Stimulated activated effector memory CD8-positive, alpha-beta T cell treated with anti-CD3 and anti-CD28 coated beads, Interleukin-12 subunit alpha, Interleukin-12 subunit beta, amount 100 ng/mL, for 72 hours (primary cell): Measurements from ENCODE around the gene BRME1.

Experiments
- ATAC-seq: fragments of 150-1000 bp; cut with Tn5 transposase; 2 replicates; pipeline ENCODE4 v1.10.0; 2021
- DNase-seq, 2 donors: peaks; one replicate each; pipeline ENCODE4 v3.0.0; 2021 to 2022; ENCODE audit warnings: low spot score in 2 of 2
- H3K27ac Mint-ChIP-seq: one replicate; pipeline ENCODE4 v1.8.0; 2022; ENCODE audit warnings: mild to moderate bottlenecking, mixed read lengths
- H3K36me3 Mint-ChIP-seq: one replicate; pipeline ENCODE4 v1.8.0; 2022; ENCODE audit warnings: mild to moderate bottlenecking, mixed read lengths
- H3K4me1 Mint-ChIP-seq: one replicate; pipeline ENCODE4 v1.8.0; 2022; ENCODE audit warnings: mixed read lengths
- H3K4me3 Mint-ChIP-seq: one replicate; pipeline ENCODE4 v1.8.0; 2022; ENCODE audit warnings: mild to moderate bottlenecking, mixed read lengths
- H3K9me3 Mint-ChIP-seq: one replicate; pipeline ENCODE4 v1.8.0; 2022; ENCODE audit warnings: mixed read lengths

The BRME1 gene

DNA sequence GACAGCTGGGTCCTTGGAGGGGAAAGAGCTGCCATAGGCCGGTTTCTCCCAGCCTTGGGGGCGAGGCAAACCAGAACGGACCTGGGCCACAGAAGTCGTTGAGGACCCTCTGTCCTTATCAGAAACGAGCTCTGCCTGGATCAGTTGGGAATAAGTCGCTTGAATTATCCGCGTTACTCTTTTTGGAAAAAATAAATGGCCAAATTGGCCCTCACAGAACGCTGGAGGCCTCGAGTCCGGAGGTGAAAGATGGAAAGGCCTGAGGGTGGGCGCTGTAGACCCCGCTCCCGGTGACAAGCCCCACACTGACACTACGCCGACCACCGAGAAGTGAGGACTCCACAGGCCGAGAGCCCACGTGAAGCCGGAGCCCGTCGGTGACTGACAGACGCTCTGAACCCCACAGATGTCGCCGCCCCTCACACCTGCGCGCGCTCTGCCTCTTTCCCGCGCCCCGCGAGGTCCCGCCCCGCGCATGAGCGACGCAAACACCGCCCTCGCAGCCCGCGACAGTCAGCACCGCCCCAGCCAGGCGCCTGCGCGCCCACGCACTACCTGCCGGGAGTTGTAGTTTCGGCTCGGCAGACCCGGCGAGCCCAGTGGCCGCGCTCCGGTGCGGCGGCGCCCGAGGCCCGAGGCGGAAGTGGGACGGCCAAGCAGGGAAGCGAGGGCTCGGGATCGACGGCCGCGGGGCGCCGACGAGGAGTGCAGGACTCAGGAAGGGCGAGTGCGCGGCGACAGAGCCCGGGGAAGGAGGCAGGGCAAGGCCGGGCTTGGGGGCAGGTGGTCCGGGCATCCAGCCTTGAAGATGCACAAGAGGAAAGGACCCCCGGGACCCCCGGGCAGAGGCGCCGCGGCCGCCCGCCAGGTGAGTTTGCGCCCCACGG is at the start of gene BRME1, which contains the start of gene CC2D1A:
BRME1 (minus strand) TSS at position 484 of the 887 bp plus-strand sequence. CDS start 1,225 bp downstream, outside the sequence.
CC2D1A (plus strand) TSS at position 568 of the 887 bp plus-strand sequence; CDS start at position 809, 241 bp downstream.
- DNase-seq (peak; percentile 92 to 98), ATAC-seq (peak; percentile 98)
- peak within 1 kb of the TSS; percentile 80 for H3K4me3 Mint-ChIP-seq
- peaks cover 22% of the 10 kb centered on the region for H3K4me1 Mint-ChIP-seq
- H3K27ac Mint-ChIP-seq: peak within 1 kb of the TSS; percentile 91
- peaks cover 20% of the 10 kb centered on the region for H3K36me3 Mint-ChIP-seq
- H3K9me3 Mint-ChIP-seq: no peaks in the 10 kb centered on the region

DNA sequence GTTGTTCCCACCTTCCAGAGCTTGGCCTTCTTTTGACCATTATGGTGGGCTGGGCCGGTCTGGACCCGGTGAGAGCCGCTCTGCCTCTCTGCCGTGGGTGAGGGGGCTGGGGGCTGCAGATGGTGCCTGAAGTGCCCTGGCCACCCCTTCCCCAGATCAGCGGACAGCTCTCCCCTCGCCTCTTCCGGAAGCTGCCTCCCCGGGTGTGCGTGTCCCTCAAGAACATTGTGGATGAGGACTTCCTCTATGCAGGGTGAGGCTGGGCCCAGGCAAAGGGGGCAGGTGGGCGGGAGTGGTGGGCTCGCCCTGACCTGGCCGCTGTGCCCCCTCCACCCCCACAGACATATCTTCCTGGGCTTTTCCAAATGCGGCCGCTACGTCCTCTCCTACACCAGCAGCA is 48.3 kb upstream of the BRME1 start:
- ATAC-seq (no peak), DNase-seq (no peak)
- peak overlapping the region; percentile 94 for H3K27ac Mint-ChIP-seq
- no peaks in the 10 kb centered on the region for H3K9me3 Mint-ChIP-seq
- H3K4me3 Mint-ChIP-seq: peak overlapping the region; percentile 90
- peaks cover 20% of the 10 kb centered on the region for H3K4me1 Mint-ChIP-seq
- peaks cover 51% of the 10 kb centered on the region for H3K36me3 Mint-ChIP-seq

DNA sequence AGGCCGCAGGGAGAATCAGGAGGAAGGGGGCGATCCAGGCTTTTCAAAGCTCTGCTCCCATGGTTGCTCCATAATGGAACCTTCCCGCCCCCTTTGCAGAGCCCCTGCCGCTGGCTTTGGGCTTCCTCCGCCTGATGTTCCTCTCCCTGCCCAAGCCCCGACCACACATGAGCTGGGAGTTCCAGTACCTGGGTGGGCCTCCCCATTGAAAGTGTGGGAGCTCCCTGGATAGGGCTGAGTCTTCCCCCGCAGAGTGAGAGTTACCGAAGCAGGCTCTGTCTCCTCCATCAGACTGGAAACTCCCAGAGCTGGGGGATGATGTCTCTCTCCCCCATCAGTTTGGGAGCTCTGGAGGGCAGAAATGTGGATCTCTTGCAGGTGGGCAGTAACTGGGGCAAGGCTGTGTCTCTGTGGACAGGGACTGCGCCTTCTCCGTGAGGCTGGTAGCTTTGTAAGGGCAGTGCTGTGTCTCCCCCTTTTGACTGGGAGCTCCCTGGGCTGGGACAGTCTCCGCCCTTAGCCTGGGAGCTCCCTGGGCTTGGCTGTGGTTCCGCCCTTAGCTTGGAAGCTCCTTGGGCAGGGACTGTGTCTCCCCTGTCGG is 47.1 kb upstream of the BRME1 start:
- ATAC-seq (no peak), DNase-seq (peak in 1 of 2 donors; percentile 57)
- Mint-ChIP-seq H3K4me3 (peak overlapping the region; percentile 90), H3K9me3 (no peaks in the 10 kb centered on the region), H3K4me1 (peaks cover 20% of the 10 kb centered on the region), H3K36me3 (peaks cover 43% of the 10 kb centered on the region), H3K27ac (peak overlapping the region; percentile 94)

- H3K27ac Mint-ChIP-seq: peak within 1 kb of the TSS; percentile 94
- H3K36me3 Mint-ChIP-seq: peaks cover 36% of the 10 kb centered on the region
- DNase-seq (peak; percentile 97 to 99), ATAC-seq (peak; percentile 98)
- H3K4me1 Mint-ChIP-seq: peaks cover 20% of the 10 kb centered on the region
- H3K4me3 Mint-ChIP-seq: peak within 1 kb of the TSS; percentile 90
- no peaks in the 10 kb centered on the region for H3K9me3 Mint-ChIP-seq
Measured at GRCh38 chr19:13952154-13952930, 46.4 kb upstream of the BRME1 start, which contains the start of gene DCAF15. Gene DCAF15 (plus strand): TSS chr19:13952509. CDS start chr19:13952513, 4 bp downstream.

- Mint-ChIP-seq H3K9me3 (no peaks in the 10 kb centered on the region), H3K27ac (peak overlapping the region; percentile 94), H3K4me3 (peak overlapping the region; percentile 90), H3K4me1 (peaks cover 20% of the 10 kb centered on the region), H3K36me3 (peaks cover 30% of the 10 kb centered on the region)
- DNase-seq (no peak), ATAC-seq (peak; percentile 29)
Measured at GRCh38 chr19:13951799-13952153, 45.9 kb upstream of the BRME1 start.

- H3K9me3 Mint-ChIP-seq: no peaks in the 10 kb centered on the region
- H3K27ac Mint-ChIP-seq: peak overlapping the region; percentile 94
- H3K4me3 Mint-ChIP-seq: peak overlapping the region; percentile 90
- peaks cover 20% of the 10 kb centered on the region for H3K4me1 Mint-ChIP-seq
- DNase-seq: no peak
- peaks cover 23% of the 10 kb centered on the region for H3K36me3 Mint-ChIP-seq
- no peak for ATAC-seq
Measured at GRCh38 chr19:13951043-13951442, 45.1 kb upstream of the BRME1 start.

- Mint-ChIP-seq H3K4me1 (no peaks in the 10 kb centered on the region), H3K36me3 (no peaks in the 10 kb centered on the region), H3K9me3 (no peaks in the 10 kb centered on the region), H3K27ac (no peak overlapping the region), H3K4me3 (no peak overlapping the region)
- no peak for ATAC-seq
- DNase-seq: no peak
Measured at GRCh38 chr19:13946414-13946813, 40.5 kb upstream of the BRME1 start.

DNA sequence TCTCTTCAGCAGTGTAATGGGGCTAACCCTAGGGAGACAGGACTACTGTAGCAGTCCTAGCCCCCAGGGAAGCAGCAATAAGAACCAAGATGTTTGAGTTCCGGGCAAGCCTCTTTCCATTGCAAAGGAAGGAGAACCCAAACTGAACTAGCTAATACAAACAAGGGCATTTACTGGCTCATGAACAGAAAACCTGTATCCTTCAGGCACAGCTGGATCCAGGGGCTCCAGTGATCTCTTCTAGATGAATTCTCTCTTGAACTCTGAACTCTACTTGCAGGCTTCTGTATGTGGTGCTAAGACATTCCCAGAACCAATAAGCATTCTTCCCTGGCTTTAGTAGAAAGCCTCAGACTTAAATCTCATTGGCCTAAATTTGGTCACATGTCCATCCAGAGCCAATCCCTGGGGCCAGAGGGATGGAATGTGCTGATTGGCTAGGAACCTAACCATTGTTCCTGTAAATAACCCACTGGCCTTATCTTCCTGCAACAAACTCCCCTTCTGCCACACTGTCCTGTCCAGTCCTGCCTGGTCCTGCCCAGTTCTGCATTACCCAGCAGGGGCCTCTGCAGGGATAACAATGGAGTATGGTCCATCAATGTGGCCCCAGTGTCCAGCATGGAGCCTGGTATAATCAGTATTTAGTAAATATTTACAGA is 36.2 kb upstream of the BRME1 start:
- no peak for ATAC-seq

DNA sequence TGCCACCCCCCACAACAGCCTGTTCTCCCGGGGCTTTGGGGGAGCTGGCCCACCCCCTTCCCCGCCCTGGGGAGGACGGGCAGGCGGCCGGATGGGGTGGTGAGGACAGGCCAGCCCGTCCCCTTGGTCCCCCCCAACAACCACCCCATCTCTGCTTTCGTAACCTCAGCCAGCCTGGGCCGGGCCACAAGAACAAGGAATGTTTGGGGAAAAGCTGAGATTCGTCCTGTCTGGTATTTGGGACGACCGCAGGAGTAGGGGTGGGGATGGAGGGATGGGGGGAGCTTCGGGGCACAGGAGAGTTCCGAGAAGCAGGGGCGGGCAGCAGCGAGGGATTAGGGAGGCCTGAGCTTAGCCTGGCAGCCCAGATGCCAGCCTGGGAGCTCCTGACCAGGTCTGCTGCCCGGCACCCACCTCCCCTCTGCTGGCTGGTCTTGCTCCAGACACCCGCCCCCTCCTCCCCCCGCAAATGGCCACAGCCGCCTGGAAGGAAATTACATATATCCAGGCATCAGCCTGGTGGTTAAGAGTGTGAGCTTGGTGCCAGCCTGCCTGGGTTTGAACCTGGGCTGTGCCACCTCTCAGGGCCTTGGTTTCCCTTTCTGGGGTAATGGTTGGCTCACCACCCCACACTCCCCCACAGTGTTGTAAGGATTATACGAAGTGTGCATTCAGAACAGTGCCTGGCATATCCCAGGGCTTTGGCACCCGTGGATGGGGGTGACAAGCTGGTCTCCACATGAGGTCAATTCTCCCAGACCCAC is 32.6 kb upstream of the BRME1 start, which contains the start of gene PODNL1:
PODNL1 (minus strand) TSS at position 117 of the 764 bp plus-strand sequence. CDS start 236 bp downstream, outside the sequence.
- DNase-seq (no peak), ATAC-seq (no peak)
- no peak within 1 kb of the TSS for H3K4me3 Mint-ChIP-seq
- H3K9me3 Mint-ChIP-seq: no peaks in the 10 kb centered on the region
- H3K36me3 Mint-ChIP-seq: no peaks in the 10 kb centered on the region
- peaks cover 22% of the 10 kb centered on the region for H3K4me1 Mint-ChIP-seq
- peak within 1 kb of the TSS; percentile 16 for H3K27ac Mint-ChIP-seq

More for the DNA sequence above, 36.2 kb upstream of the BRME1 start:
- Mint-ChIP-seq H3K36me3 (no peaks in the 10 kb centered on the region), H3K4me3 (no peak overlapping the region), H3K27ac (no peak overlapping the region), H3K9me3 (no peaks in the 10 kb centered on the region), H3K4me1 (peaks cover 6% of the 10 kb centered on the region)
- DNase-seq: no peak

GRCh38 chr19:13937479-13938300 is 31.8 kb upstream of the BRME1 start:
- Mint-ChIP-seq H3K9me3 (no peaks in the 10 kb centered on the region), H3K36me3 (no peaks in the 10 kb centered on the region), H3K27ac (peak overlapping the region; percentile 16), H3K4me3 (no peak overlapping the region), H3K4me1 (peaks cover 25% of the 10 kb centered on the region)
- no peak for ATAC-seq
- DNase-seq: no peak

DNA sequence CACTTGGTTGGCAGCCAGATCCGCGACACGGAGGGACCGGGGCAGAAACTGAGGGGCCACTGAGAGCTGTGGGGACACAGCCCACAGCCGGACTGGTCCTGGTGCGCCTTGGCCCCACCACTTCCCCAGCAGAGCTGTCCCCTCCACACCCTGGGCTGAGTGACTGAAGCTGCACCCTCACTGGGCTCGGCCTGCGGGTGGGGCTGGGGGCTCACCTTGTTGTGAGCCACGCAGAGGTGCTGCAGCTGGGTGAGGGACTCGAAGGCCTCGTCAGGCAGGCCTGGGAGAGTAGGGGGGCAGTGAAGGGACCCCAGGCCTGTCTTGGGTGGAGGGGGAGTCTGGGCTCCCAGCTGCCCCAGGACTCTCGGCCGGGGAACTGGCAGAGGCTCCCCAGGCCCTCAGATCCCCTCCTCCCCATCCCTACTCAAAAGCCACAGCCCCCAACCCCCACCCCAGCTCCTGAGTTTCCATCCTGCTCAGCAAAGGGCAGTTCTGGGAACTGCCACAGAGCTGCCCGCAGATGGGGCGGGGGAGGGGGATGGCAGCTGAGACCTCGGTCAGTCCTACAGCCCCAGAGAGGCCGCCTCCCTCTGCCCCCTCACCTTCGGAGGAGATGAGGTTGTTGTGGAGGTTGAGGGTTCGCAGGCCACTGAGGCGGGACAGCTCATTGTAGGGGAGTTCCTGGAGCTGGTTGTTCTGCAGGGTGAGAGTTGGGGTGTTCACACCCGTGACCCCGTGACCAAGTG is 30.0 kb upstream of the BRME1 start:
- ATAC-seq (no peak), DNase-seq (no peak)

GRCh38 chr19:13934785-13935109 is 28.8 kb upstream of the BRME1 start:
- Mint-ChIP-seq H3K4me1 (peaks cover 25% of the 10 kb centered on the region), H3K36me3 (no peaks in the 10 kb centered on the region), H3K4me3 (no peak overlapping the region), H3K27ac (no peak overlapping the region), H3K9me3 (no peaks in the 10 kb centered on the region)
- ATAC-seq: no peak
- DNase-seq: no peak

More for the DNA sequence above, 30.0 kb upstream of the BRME1 start:
- H3K4me1 Mint-ChIP-seq: peaks cover 25% of the 10 kb centered on the region
- no peaks in the 10 kb centered on the region for H3K9me3 Mint-ChIP-seq
- no peaks in the 10 kb centered on the region for H3K36me3 Mint-ChIP-seq
- no peak overlapping the region for H3K27ac Mint-ChIP-seq
- H3K4me3 Mint-ChIP-seq: no peak overlapping the region

- ATAC-seq (no peak), DNase-seq (no peak)
- H3K36me3 Mint-ChIP-seq: peaks cover 13% of the 10 kb centered on the region
- peaks cover 25% of the 10 kb centered on the region for H3K4me1 Mint-ChIP-seq
- no peak overlapping the region for H3K4me3 Mint-ChIP-seq
- H3K27ac Mint-ChIP-seq: no peak overlapping the region
- H3K9me3 Mint-ChIP-seq: no peaks in the 10 kb centered on the region
Measured at GRCh38 chr19:13932911-13933393, 27.0 kb upstream of the BRME1 start.
